Measurements from ENCODE around the gene DBNL.

DBNL gene

GRCh38 chr7:44064791-44065430, 20.4 kb downstream of the DBNL start:
- TF ChIP-seq CTCF (conservative IDR thresholded peaks at IDR 0.05; ENCODE audit: control insufficient read depth, insufficient read depth, low read depth, low read length) = no peak
- no peak for DNase-seq (ENCODE audit: low read depth)
- H3K4me3 ChIP-seq (ENCODE audit: control insufficient read depth, low read depth, low read length) = no peak overlapping the region

- TF ChIP-seq CTCF (conservative IDR thresholded peaks at IDR 0.05; ENCODE audit: control insufficient read depth, insufficient read depth, low read depth, low read length) = no peak
- no peak within 1 kb of the TSS for H3K4me3 ChIP-seq (ENCODE audit: control insufficient read depth, low read depth, low read length)
- no peak for DNase-seq (ENCODE audit: low read depth)
These were observed 21.1 kb downstream of the DBNL start, which contains the start of gene PGAM2 for GRCh38 chr7:44065431-44066110. TSS of gene PGAM2 (minus strand) at chr7:44065567. CDS start at chr7:44065529, 38 bp downstream.

GRCh38 chr7:44066111-44066460, 21.6 kb downstream of the DBNL start:
- H3K4me3 ChIP-seq (ENCODE audit: control insufficient read depth, low read depth, low read length) = no peak overlapping the region
- no peak for DNase-seq (ENCODE audit: low read depth)
- TF ChIP-seq CTCF (conservative IDR thresholded peaks at IDR 0.05; ENCODE audit: control insufficient read depth, insufficient read depth, low read depth, low read length) = no peak

GRCh38 chr7:44066494-44067063, 22.1 kb downstream of the DBNL start:
- no peak overlapping the region for H3K4me3 ChIP-seq (ENCODE audit: control insufficient read depth, low read depth, low read length)
- TF ChIP-seq CTCF (conservative IDR thresholded peaks at IDR 0.05; ENCODE audit: control insufficient read depth, insufficient read depth, low read depth, low read length) = no peak
- no peak for DNase-seq (ENCODE audit: low read depth)

GRCh38 chr7:44067064-44067951, 22.8 kb downstream of the DBNL start:
- H3K4me3 ChIP-seq (ENCODE audit: control insufficient read depth, low read depth, low read length) = no peak overlapping the region
- no peak for DNase-seq (ENCODE audit: low read depth)
- no peak for TF ChIP-seq CTCF (conservative IDR thresholded peaks at IDR 0.05; ENCODE audit: control insufficient read depth, insufficient read depth, low read depth, low read length)

- no peak for TF ChIP-seq CTCF (conservative IDR thresholded peaks at IDR 0.05; ENCODE audit: control insufficient read depth, insufficient read depth, low read depth, low read length)
These were observed 23.6 kb downstream of the DBNL start for GRCh38 chr7:44068054-44068453.

More at GRCh38 chr7:44068054-44068453, 23.6 kb downstream of the DBNL start:
- no peak for DNase-seq (ENCODE audit: low read depth)
- no peak overlapping the region for H3K4me3 ChIP-seq (ENCODE audit: control insufficient read depth, low read depth, low read length)

All from fibroblast of mammary gland (primary cell).